ENCODE data around the gene SYNPR.

- TF ChIP-seq EZH2 (IDR thresholded peaks at IDR 0.05; ENCODE audit: insufficient read depth, low read length) (no peak), CTCF (IDR thresholded peaks at IDR 0.05; ENCODE audit: insufficient read depth, low read depth, low read length) (no peak)
Observed at GRCh38 chr3:63578858-63579257, 300.8 kb downstream of the SYNPR start.
